Natural killer cell treated with Interleukin-12 subunit alpha and Interleukin-12 subunit beta and Interleukin-15 and Interleukin-18, amount 100 ng/mL, for 72 hours (primary cell): ENCODE measurements around the gene AGAP1. TPM values are rescaled to one million over a fixed set of nuclear protein-coding genes. Genes with fewer than 3 reads are reported as not detected.

Source experiments
- ATAC-seq, 2 donors: fragments of 150-1000 bp; cut with Tn5 transposase in 1 of 2; sonication (Bioruptor Pico), chemical (Tn5 transposase) in 1 of 2; 2 replicates each; pipeline ENCODE4 v1.10.0; 2021
- DNase-seq: peaks from one replicate; pipeline ENCODE4 v3.0.0; 2022; ENCODE audit warnings: low spot score
- H3K27ac Mint-ChIP-seq, 2 donors: 1 replicate in 1 of 2; 2 replicates in 1 of 2; pipeline ENCODE4 v1.8.0; 2022; ENCODE audit warnings: mixed read lengths in 2 of 2, mild to moderate bottlenecking in 1 of 2, moderate library complexity in 1 of 2
- H3K27me3 Mint-ChIP-seq, 2 donors: 1 replicate in 1 of 2; 2 replicates in 1 of 2; pipeline ENCODE4 v1.8.0; 2022; ENCODE audit warnings: mixed read lengths in 2 of 2
- H3K36me3 Mint-ChIP-seq: one replicate; pipeline ENCODE4 v1.8.0; 2022; ENCODE audit warnings: mixed read lengths
- H3K4me1 Mint-ChIP-seq, 2 donors: 1 replicate in 1 of 2; 2 replicates in 1 of 2; pipeline ENCODE4 v1.8.0; 2022; ENCODE audit warnings: low read depth in 2 of 2, mixed read lengths in 2 of 2, mild to moderate bottlenecking in 1 of 2
- H3K4me3 Mint-ChIP-seq: one replicate; pipeline ENCODE4 v1.8.0; 2022; ENCODE audit warnings: mixed read lengths
- H3K9me3 Mint-ChIP-seq: 2 replicates; pipeline ENCODE4 v1.8.0; 2022; ENCODE audit warnings: mixed read lengths
- total RNA-seq, 2 donors: library from RNA; stranded (reverse); gene quantifications; one replicate each; pipeline ENCODE4 v1.2.3, GENCODE V29; 2022

Gene AGAP1
- total RNA-seq, 2 donors from 2014 or later = 5.2 to 7.4 TPM

GRCh38 chr2:236172255-236173035, 678.6 kb downstream of the AGAP1 start:
- no peak for DNase-seq
- H3K4me1 Mint-ChIP-seq = peaks cover 0 to 6% of the 10 kb centered on the region in 2 donors
- H3K4me3 Mint-ChIP-seq = no peak overlapping the region
- no peaks in the 10 kb centered on the region for H3K36me3 Mint-ChIP-seq
- peaks cover 40 to 57% of the 10 kb centered on the region in 2 donors for H3K27me3 Mint-ChIP-seq
- H3K9me3 Mint-ChIP-seq = no peaks in the 10 kb centered on the region
- no peak overlapping the region for H3K27ac Mint-ChIP-seq
- no peak for ATAC-seq

GRCh38 chr2:236173036-236173728, 679.3 kb downstream of the AGAP1 start:
- DNase-seq (no peak), ATAC-seq (no peak)
- no peak overlapping the region for H3K4me3 Mint-ChIP-seq
- H3K9me3 Mint-ChIP-seq = no peaks in the 10 kb centered on the region
- H3K36me3 Mint-ChIP-seq = no peaks in the 10 kb centered on the region
- peaks cover 40 to 57% of the 10 kb centered on the region in 2 donors for H3K27me3 Mint-ChIP-seq
- H3K27ac Mint-ChIP-seq = no peak overlapping the region
- peaks cover 0 to 8% of the 10 kb centered on the region in 2 donors for H3K4me1 Mint-ChIP-seq

- no peak for DNase-seq
- Mint-ChIP-seq H3K27ac (no peak overlapping the region), H3K36me3 (no peaks in the 10 kb centered on the region), H3K4me1 (peaks cover 0 to 10% of the 10 kb centered on the region in 2 donors), H3K27me3 (peaks cover 44 to 55% of the 10 kb centered on the region in 2 donors), H3K9me3 (no peaks in the 10 kb centered on the region), H3K4me3 (no peak overlapping the region)
- no peak for ATAC-seq
Measured at GRCh38 chr2:236173729-236174607, 680.1 kb downstream of the AGAP1 start.

GRCh38 chr2:236175548-236176150, 681.8 kb downstream of the AGAP1 start:
- H3K4me1 Mint-ChIP-seq = peaks cover 0 to 8% of the 10 kb centered on the region in 2 donors
- DNase-seq (no peak), ATAC-seq (no peak)
- H3K4me3 Mint-ChIP-seq = no peak overlapping the region
- no peak overlapping the region for H3K27ac Mint-ChIP-seq
- H3K36me3 Mint-ChIP-seq = no peaks in the 10 kb centered on the region
- H3K27me3 Mint-ChIP-seq = peaks cover 36 to 48% of the 10 kb centered on the region in 2 donors
- H3K9me3 Mint-ChIP-seq = no peaks in the 10 kb centered on the region

GRCh38 chr2:236176417-236176816, 682.6 kb downstream of the AGAP1 start:
- H3K27me3 Mint-ChIP-seq = peaks cover 41 to 51% of the 10 kb centered on the region in 2 donors
- ATAC-seq (peak in 1 of 2 donors; percentile 48), DNase-seq (no peak)
- no peaks in the 10 kb centered on the region for H3K36me3 Mint-ChIP-seq
- no peaks in the 10 kb centered on the region for H3K9me3 Mint-ChIP-seq
- H3K27ac Mint-ChIP-seq = no peak overlapping the region
- H3K4me3 Mint-ChIP-seq = no peak overlapping the region
- H3K4me1 Mint-ChIP-seq = peaks cover 0 to 11% of the 10 kb centered on the region in 2 donors

- Mint-ChIP-seq H3K9me3 (no peaks in the 10 kb centered on the region), H3K27me3 (peaks cover 40 to 48% of the 10 kb centered on the region in 2 donors), H3K4me3 (no peak overlapping the region), H3K27ac (no peak overlapping the region), H3K36me3 (no peaks in the 10 kb centered on the region), H3K4me1 (peaks cover 0 to 11% of the 10 kb centered on the region in 2 donors)
- DNase-seq = no peak
- no peak for ATAC-seq
Measured at GRCh38 chr2:236176951-236177350, 683.1 kb downstream of the AGAP1 start.

- H3K27me3 Mint-ChIP-seq = peaks cover 37 to 44% of the 10 kb centered on the region in 2 donors
- H3K9me3 Mint-ChIP-seq = no peaks in the 10 kb centered on the region
- peak; percentile 57 to 69 for ATAC-seq
- H3K4me3 Mint-ChIP-seq = no peak overlapping the region
- H3K36me3 Mint-ChIP-seq = no peaks in the 10 kb centered on the region
- peaks cover 0 to 11% of the 10 kb centered on the region in 2 donors for H3K4me1 Mint-ChIP-seq
- H3K27ac Mint-ChIP-seq = no peak overlapping the region
- no peak for DNase-seq
Measured at GRCh38 chr2:236177604-236177966, 683.7 kb downstream of the AGAP1 start.

- Mint-ChIP-seq H3K4me1 (peaks cover 0 to 11% of the 10 kb centered on the region in 2 donors), H3K9me3 (no peaks in the 10 kb centered on the region), H3K36me3 (no peaks in the 10 kb centered on the region), H3K27ac (no peak overlapping the region), H3K4me3 (peak overlapping the region; percentile 79), H3K27me3 (peaks cover 41 to 51% of the 10 kb centered on the region in 2 donors)
- peak; percentile 43 to 72 for ATAC-seq
- DNase-seq = no peak
Measured at GRCh38 chr2:236177967-236178889, 684.4 kb downstream of the AGAP1 start.

- H3K4me1 Mint-ChIP-seq = peaks cover 0 to 11% of the 10 kb centered on the region in 2 donors
- peaks cover 47 to 52% of the 10 kb centered on the region in 2 donors for H3K27me3 Mint-ChIP-seq
- ATAC-seq (no peak), DNase-seq (no peak)
- H3K36me3 Mint-ChIP-seq = no peaks in the 10 kb centered on the region
- H3K4me3 Mint-ChIP-seq = no peak overlapping the region
- no peak overlapping the region for H3K27ac Mint-ChIP-seq
- H3K9me3 Mint-ChIP-seq = no peaks in the 10 kb centered on the region
Measured at GRCh38 chr2:236178890-236179235, 685.0 kb downstream of the AGAP1 start.

- ATAC-seq = no peak
- no peaks in the 10 kb centered on the region for H3K36me3 Mint-ChIP-seq
- H3K4me1 Mint-ChIP-seq = peaks cover 0 to 11% of the 10 kb centered on the region in 2 donors
- H3K27ac Mint-ChIP-seq = no peak overlapping the region
- H3K4me3 Mint-ChIP-seq = no peak overlapping the region
- no peaks in the 10 kb centered on the region for H3K9me3 Mint-ChIP-seq
- DNase-seq = no peak
- peaks cover 42 to 46% of the 10 kb centered on the region in 2 donors for H3K27me3 Mint-ChIP-seq
Measured at GRCh38 chr2:236179236-236180075, 685.6 kb downstream of the AGAP1 start.

- Mint-ChIP-seq H3K36me3 (no peaks in the 10 kb centered on the region), H3K27me3 (peaks cover 37 to 41% of the 10 kb centered on the region in 2 donors), H3K4me1 (peaks cover 0 to 11% of the 10 kb centered on the region in 2 donors)
Measured at GRCh38 chr2:236180076-236180816, 686.4 kb downstream of the AGAP1 start.

More at GRCh38 chr2:236180076-236180816, 686.4 kb downstream of the AGAP1 start:
- no peak for DNase-seq
- no peak overlapping the region for H3K4me3 Mint-ChIP-seq
- H3K27ac Mint-ChIP-seq = no peak overlapping the region
- no peaks in the 10 kb centered on the region for H3K9me3 Mint-ChIP-seq
- ATAC-seq = no peak
